GM10266 (cell line): ENCODE data around the gene SPRED1.

Experiments
- DNase-seq: peaks from one replicate; pipeline ENCODE4 v3.0.0; 2012; ENCODE audit errors: extremely low spot score
- TF ChIP-seq, protein P1 (sequence below): IDR thresholded peaks from 2 replicates; pipeline ENCODE4 v1.5.1; 2012; ENCODE audit warnings: mild to moderate bottlenecking, low read depth; ENCODE audit not compliant: control insufficient read depth, insufficient read depth; ENCODE audit errors: missing control alignments

SPRED1 gene

DNA sequence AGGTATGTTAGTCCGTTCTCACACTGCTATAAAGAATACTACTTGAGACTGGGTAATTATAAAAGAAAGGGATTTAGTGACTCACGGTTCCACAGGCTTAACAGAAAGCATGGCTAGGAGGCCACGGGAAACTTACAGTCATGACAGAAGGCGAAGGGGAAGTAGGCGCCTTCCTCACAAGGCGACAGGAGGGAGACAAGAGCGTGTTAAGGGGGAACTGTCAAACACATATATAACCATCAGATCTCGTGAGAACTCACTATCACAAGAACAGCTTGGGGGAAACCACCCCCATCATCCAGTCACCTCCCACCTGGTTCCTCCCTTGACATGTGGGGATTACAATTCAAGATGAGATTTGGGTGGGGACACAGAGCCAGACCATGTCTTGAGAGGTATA, 30.4 kb downstream of the SPRED1 start:
- TF ChIP-seq, protein P1, sequence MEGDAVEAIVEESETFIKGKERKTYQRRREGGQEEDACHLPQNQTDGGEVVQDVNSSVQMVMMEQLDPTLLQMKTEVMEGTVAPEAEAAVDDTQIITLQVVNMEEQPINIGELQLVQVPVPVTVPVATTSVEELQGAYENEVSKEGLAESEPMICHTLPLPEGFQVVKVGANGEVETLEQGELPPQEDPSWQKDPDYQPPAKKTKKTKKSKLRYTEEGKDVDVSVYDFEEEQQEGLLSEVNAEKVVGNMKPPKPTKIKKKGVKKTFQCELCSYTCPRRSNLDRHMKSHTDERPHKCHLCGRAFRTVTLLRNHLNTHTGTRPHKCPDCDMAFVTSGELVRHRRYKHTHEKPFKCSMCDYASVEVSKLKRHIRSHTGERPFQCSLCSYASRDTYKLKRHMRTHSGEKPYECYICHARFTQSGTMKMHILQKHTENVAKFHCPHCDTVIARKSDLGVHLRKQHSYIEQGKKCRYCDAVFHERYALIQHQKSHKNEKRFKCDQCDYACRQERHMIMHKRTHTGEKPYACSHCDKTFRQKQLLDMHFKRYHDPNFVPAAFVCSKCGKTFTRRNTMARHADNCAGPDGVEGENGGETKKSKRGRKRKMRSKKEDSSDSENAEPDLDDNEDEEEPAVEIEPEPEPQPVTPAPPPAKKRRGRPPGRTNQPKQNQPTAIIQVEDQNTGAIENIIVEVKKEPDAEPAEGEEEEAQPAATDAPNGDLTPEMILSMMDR, result no peak
- no peak for DNase-seq

DNA sequence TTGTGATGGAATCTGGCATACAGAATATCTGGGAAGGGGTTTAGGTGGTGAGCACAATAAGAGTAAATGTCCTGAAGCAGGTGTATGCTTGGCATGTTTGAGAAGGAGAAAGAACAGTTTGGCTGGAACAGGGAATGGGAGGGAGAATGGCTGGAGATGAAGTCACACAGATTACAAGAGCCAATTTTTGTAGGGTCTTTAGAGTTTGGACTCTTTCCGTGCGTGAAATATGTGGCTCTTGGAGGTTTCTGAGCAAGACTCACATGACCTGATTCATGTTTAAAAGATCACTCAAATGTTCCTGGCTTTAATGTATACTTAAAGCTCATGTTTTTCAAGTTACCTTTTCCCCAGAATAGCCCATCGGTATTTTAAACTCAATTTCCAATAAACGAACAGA, 32.8 kb downstream of the SPRED1 start:
- TF ChIP-seq, protein P1, result no peak
- DNase-seq, result no peak

DNA sequence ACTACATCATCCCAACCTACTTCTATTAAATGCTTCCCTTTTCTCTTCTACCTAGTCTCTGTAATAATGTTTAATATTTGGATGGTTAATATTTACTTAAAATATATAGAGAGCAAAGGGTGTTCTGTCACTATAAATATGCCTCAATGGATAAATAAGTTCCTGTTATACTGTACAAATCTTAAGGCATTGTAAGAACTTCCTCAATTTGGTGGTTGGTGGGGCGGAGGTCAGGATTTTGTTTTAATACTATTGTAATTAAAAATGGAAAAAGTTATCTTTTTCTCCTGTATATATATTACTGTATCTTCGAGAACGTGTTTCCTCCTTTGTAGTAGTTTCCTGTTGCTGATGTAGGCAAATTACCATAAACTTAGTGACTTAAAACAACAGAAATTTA, 41.5 kb downstream of the SPRED1 start:
- DNase-seq, result no peak
- TF ChIP-seq, protein P1, result no peak

DNA sequence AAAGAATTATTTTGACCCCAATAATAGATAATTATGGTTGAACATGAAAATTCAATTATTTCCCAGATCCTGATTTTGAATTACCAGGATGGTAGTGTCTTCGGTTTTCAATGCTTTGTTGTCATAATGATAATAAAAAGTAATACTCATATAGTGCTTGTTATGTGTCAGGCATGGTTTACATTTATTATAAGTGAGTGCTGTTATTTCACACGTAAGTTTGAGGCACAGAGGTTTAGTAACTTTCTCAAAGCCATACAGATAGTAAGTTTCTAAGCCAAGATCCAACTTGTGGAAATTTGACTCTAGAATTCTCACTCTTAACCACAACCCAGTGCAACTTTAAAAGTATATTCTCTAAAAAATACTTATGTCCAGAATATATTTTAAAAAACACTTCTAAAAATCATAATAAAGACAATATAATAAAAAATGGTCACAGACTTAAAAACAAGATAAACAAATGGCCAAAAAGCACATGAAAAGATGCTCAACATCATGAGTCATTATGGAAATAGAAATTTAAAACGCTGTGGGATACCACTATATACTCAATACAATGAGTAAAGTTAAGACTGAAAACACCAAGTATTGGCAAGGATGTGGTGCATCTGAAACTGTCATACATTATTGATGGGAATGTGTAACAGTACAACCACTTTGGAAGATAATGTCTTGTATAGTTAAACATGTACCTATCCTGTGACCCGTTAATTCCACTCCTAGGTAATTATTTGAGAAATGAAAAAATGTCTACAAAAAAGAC, 45.2 kb downstream of the SPRED1 start:
- TF ChIP-seq, protein P1, result no peak
- DNase-seq, result no peak

DNA sequence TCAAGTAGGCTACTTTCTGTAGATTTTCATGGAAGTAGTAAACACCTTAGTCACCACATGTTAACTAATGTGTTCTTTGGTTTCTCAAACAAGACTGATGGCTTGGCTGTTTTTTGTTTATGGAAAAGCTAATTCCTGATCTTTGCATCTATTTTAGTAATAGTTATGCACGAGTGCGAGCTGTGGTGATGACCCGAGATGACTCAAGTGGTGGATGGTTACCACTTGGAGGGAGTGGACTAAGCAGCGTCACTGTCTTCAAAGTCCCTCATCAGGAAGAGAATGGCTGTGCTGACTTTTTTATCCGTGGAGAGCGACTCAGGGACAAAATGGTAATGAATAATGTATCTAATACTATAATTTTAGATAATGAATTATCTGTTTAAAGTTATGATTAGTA, 46.6 kb downstream of the SPRED1 start:
- TF ChIP-seq, protein P1, result no peak
- no peak for DNase-seq

DNA sequence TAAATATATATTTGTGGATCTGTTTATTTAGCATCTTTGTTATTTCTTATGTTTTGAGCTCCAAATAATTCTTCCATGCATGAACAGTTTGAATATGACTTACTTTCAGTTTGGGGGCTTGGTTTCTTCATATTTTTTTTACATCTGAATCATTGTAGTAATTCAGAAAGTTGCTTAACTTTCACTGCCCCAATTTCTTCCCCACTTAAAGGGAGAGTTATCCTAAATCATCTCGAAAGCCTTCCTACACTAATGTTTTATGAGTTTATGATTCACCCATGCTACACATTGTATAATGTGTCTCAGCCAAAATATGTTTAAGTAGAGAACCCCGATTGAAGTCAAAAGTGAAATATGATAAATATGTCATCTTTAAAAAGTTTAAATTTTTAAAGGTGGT, 47.8 kb downstream of the SPRED1 start:
- TF ChIP-seq, protein P1, result no peak
- DNase-seq, result no peak

DNA sequence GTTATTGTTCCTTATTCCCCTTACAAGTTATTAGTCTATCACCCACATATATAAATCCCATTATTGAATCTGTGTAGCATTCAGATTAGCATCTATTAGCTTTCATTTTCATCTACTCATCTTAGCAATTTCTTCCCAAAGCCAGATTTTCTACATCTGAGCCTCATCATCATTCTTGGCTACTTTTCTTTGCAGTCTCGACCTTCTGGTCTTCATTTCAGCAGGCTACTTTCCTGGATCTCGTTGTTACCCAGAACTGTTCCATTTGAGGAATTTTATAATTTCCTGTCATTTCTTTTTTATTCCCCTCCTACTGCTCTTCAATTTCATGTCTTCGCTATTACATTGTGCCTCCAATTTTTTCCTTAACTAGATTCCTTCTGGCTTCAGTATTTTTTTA, 51.8 kb downstream of the SPRED1 start:
- DNase-seq, result no peak

More for the DNA sequence above, 51.8 kb downstream of the SPRED1 start:
- TF ChIP-seq, protein P1, result no peak
